Prostate gland (tissue), 2 donors: Measurements from ENCODE around the gene PXT1. TPM values are rescaled to one million over a fixed set of nuclear protein-coding genes. Genes with fewer than 3 reads are reported as not detected.

Experiments
- DNase-seq: peaks from one replicate; pipeline ENCODE4 v3.0.0-alpha.2; 2019; ENCODE audit warnings: low spot score
- H3K27ac ChIP-seq, 2 donors: fragments of 200-600 bp; sonication (generic); 2 replicates each; pipeline ENCODE4 v1.5.1; 2017 to 2019
- H3K27me3 ChIP-seq: fragments of 200-600 bp; sonication (generic); replicated peaks from 2 replicates; pipeline ENCODE4 v1.5.1; 2019; ENCODE audit not compliant: insufficient read depth
- H3K36me3 ChIP-seq, 2 donors: fragments of 200-600 bp; sonication (generic); 1 replicate in 1 of 2; 2 replicates in 1 of 2; pipeline versions ENCODE4 v1.5.1 to v1.8.1; 2017 to 2019
- H3K4me1 ChIP-seq: fragments of 200-600 bp; sonication (generic); replicated peaks from 2 replicates; pipeline ENCODE4 v1.5.1; 2019
- H3K4me3 ChIP-seq, 2 donors: fragments of 200-600 bp; sonication (generic); 2 replicates each; pipeline ENCODE4 v1.5.1; 2017 to 2019
- H3K9me3 ChIP-seq: fragments of 200-600 bp; sonication (generic); 2 replicates; pipeline ENCODE4 v1.5.1; 2017
- POLR2A ChIP-seq: fragments of 450-650 bp; IDR thresholded peaks from one replicate; pipeline ENCODE4 v1.6.1; 2016; ENCODE audit warnings: antibody characterized with exemption, mild to moderate bottlenecking
- POLR2AphosphoS5 ChIP-seq: sonication (generic); formaldehyde crosslinking; IDR thresholded peaks from one replicate; pipeline ENCODE4 v1.6.1; 2017; ENCODE audit warnings: antibody characterized with exemption
- WGBS: methylation state at CpG from one replicate; pipeline ENCODE4 v1.1.5; 2018; 5-methylcytosine and 5-hydroxymethylcytosine counted together
- intact Hi-C: fragments of 100-400 bp; cut with DNase I; formaldehyde crosslinking; loops from one replicate; pipeline ENCODE4 v1.14.2; 2022
- total RNA-seq, 2 donors: library from RNA; depleted of rRNA; stranded (reverse); fragments of >200 nt; gene quantifications; one replicate each; pipeline ENCODE4 v1.1.0, GENCODE V29; 2016
- TF ChIP-seq, protein P1 (sequence below), 4 experiments: fragments of 200-600 bp in 2 of 4; fragments of 450-650 bp in 2 of 4; sonication (generic) in 2 of 4; IDR thresholded peaks; 1 replicate in 3 of 4; 2 replicates in 1 of 4; pipeline ENCODE4 v1.5.1; 2016 to 2019; ENCODE audit warnings: antibody characterized with exemption in 4 of 4, mild to moderate bottlenecking in 2 of 4, moderate library complexity in 2 of 4

The PXT1 gene
- total RNA-seq, 2 donors from 2014 or later = 6.3 TPM; not detected in 1

DNA sequence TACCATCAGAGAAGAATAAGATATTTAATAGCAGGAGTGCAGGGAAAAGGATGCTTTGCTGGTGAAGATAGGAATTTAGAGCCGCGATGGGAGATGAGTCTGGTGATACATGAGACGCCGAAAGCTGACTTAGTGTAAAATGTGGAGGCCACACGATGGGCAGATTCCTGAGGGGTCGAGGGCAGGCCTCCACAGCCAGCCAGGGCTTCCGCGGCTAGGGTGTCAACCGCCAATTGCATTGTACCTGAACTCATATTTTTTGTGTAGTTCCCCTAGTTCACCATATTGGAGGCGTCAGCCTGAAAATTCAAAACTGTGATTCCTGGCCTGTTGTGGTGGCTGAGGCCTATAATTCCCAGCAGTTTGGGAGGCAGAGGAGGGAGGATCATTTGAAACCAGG lies 63.7 kb downstream of the PXT1 start:
- TF ChIP-seq, protein P1, sequence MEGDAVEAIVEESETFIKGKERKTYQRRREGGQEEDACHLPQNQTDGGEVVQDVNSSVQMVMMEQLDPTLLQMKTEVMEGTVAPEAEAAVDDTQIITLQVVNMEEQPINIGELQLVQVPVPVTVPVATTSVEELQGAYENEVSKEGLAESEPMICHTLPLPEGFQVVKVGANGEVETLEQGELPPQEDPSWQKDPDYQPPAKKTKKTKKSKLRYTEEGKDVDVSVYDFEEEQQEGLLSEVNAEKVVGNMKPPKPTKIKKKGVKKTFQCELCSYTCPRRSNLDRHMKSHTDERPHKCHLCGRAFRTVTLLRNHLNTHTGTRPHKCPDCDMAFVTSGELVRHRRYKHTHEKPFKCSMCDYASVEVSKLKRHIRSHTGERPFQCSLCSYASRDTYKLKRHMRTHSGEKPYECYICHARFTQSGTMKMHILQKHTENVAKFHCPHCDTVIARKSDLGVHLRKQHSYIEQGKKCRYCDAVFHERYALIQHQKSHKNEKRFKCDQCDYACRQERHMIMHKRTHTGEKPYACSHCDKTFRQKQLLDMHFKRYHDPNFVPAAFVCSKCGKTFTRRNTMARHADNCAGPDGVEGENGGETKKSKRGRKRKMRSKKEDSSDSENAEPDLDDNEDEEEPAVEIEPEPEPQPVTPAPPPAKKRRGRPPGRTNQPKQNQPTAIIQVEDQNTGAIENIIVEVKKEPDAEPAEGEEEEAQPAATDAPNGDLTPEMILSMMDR (IDR thresholded peaks at IDR 0.05) = no peak
- no peak for TF ChIP-seq POLR2AphosphoS5
- no peak for TF ChIP-seq POLR2A
- Histone ChIP-seq H3K9me3 (no peaks in the 10 kb centered on the region), H3K4me1 (no peaks in the 10 kb centered on the region), H3K36me3 (no peaks in the 10 kb centered on the region), H3K4me3 (no peak overlapping the region), H3K27ac (no peak overlapping the region), H3K27me3 (no peaks in the 10 kb centered on the region)
- WGBS = 93% methylated on average over 10 of the region's 10 CpGs
- DNase-seq = no peak
- intact Hi-C loops = no loop called here

DNA sequence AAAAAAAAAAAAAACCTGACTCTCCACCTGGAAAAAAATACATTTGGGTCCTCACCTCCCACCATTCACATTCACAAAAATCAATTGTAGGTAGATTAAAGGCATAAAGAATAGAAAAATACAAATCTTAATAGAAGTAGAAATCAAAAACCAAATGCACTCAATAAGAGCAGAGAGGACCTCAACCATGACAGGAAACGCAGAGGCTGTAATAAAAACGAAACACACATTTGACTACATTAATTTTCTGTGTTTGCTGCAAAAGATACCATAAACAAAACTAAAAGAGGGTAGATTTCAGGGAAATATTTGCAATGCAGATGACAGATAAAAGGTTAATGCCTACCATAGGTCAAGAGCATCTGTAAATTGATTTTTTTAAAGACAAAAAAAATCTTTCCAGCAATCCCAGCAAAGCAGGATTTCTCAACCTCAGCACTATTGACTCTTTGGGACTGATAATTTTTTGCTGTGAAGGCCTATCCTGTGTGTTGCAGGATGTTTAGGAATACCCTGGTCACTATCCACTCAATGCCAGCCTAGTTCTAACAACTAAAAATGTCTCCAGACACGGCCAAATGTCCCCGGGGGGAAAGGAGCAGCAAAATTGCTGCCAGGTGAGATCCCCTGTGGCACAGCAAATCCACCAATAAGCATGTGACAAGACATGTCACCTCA lies 64.3 kb downstream of the PXT1 start:
- Histone ChIP-seq H3K27me3 (no peaks in the 10 kb centered on the region), H3K4me3 (no peak overlapping the region), H3K27ac (no peak overlapping the region), H3K4me1 (no peaks in the 10 kb centered on the region), H3K9me3 (no peaks in the 10 kb centered on the region), H3K36me3 (no peaks in the 10 kb centered on the region)
- intact Hi-C loops = no loop called here
- TF ChIP-seq POLR2A (no peak), POLR2AphosphoS5 (no peak)
- TF ChIP-seq, protein P1 (IDR thresholded peaks at IDR 0.05) = no peak
- no peak for DNase-seq
- WGBS = 84% methylated on average over 4 of the region's 4 CpGs

DNA sequence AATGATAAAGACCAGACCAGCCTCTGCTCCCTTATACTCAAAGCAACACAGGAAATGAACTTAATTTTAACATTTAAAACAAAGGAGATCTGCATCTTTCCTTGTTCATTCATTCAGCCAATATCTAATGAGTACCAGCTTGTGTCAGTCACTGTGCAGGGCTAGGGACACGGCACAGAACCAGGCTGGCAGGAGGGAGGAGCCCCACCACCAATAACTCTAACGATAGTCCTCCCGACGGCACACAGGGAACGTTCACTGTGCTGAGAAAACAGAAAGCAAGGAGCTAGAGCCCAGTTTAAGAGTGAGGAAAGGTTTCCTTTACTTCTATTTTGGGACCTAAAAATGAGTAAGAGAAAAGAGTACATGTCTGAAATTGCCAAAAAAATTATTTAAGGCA lies 65.1 kb downstream of the PXT1 start:
- Histone ChIP-seq H3K27me3 (no peaks in the 10 kb centered on the region), H3K36me3 (no peaks in the 10 kb centered on the region), H3K4me1 (no peaks in the 10 kb centered on the region), H3K27ac (no peak overlapping the region), H3K9me3 (no peaks in the 10 kb centered on the region), H3K4me3 (no peak overlapping the region)
- intact Hi-C loops = no loop called here
- TF ChIP-seq POLR2AphosphoS5 (no peak), POLR2A (no peak)
- TF ChIP-seq, protein P1 (IDR thresholded peaks at IDR 0.05) = no peak
- no peak for DNase-seq
- WGBS = 42% methylated on average over 5 of the region's 5 CpGs

DNA sequence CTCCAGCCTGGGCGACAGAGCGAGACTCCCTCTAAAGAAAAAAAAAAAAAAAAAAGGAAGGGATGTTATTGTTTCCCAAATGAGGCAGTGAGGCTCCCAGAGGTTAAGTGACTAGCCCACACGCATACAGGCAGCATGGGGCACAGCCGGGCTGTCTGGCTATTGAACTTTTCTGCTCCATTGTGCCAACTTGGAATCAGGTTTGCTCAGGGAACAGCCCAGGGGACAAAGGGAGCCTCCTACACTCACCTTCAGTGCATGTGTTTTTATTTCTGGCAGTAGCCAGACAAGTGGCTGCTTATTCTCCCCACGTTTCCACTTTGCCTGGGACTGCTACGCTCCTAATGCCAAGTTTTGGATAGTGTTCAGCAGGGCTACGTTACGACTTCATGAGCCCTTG lies 65.9 kb downstream of the PXT1 start:
- Histone ChIP-seq H3K36me3 (no peaks in the 10 kb centered on the region), H3K4me3 (no peak overlapping the region), H3K27me3 (no peaks in the 10 kb centered on the region), H3K4me1 (no peaks in the 10 kb centered on the region), H3K27ac (no peak overlapping the region), H3K9me3 (no peaks in the 10 kb centered on the region)
- no peak for DNase-seq
- 85% methylated on average over 8 of the region's 8 CpGs for WGBS
- no peak for TF ChIP-seq POLR2AphosphoS5
- no peak for TF ChIP-seq POLR2A
- TF ChIP-seq, protein P1 (IDR thresholded peaks at IDR 0.05) = no peak
- intact Hi-C loops = no loop called here

DNA sequence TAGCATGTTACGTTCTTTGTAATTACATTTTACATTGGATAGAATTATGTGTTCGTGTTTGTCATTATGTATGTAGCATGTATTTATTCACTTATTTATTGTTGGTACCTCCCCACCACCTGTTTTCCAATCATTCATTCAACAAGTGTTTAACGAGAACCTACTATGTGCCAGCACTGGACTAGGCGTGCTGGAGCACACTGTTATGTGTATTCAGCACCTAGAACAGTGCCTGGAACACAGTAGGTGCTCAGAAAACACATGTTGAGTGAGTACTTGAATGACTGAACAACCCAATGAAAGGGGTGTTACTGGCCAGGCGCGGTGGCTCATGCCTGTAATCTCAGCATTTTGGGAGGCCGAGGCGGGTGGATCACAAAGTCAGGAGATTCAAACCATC lies 66.5 kb downstream of the PXT1 start:
- TF ChIP-seq POLR2AphosphoS5 (no peak), POLR2A (no peak)
- TF ChIP-seq, protein P1 (IDR thresholded peaks at IDR 0.05) = no peak
- 93% methylated on average over 8 of the region's 8 CpGs for WGBS

More for the DNA sequence above, 66.5 kb downstream of the PXT1 start:
- H3K27ac ChIP-seq = no peak overlapping the region
- H3K4me3 ChIP-seq = no peak overlapping the region
- H3K4me1 ChIP-seq = no peaks in the 10 kb centered on the region
- no peaks in the 10 kb centered on the region for H3K27me3 ChIP-seq
- no peaks in the 10 kb centered on the region for H3K36me3 ChIP-seq
- no peak for DNase-seq
- intact Hi-C loops = no loop called here
- H3K9me3 ChIP-seq = no peaks in the 10 kb centered on the region
